Gastrocnemius medialis (tissue), 4 donors: ENCODE measurements around the gene EXOG.

Experiments
- POLR2A ChIP-seq, 2 donors: fragments of 450-650 bp; IDR thresholded peaks; one replicate each; pipeline ENCODE4 v1.6.1; 2017; ENCODE audit warnings: antibody characterized with exemption in 2 of 2, mild to moderate bottlenecking in 2 of 2, moderate library complexity in 2 of 2
- TF ChIP-seq, protein P1 (sequence below), 5 experiments: fragments of 450-650 bp in 3 of 5; fragments of 200-600 bp in 2 of 5; sonication (generic) in 2 of 5; IDR thresholded peaks in 4 of 5; conservative IDR thresholded peaks in 1 of 5; 1 replicate in 4 of 5; 2 replicates in 1 of 5; pipeline ENCODE4 v1.5.1; 2016 to 2019; ENCODE audit warnings: antibody characterized with exemption in 5 of 5, mild to moderate bottlenecking in 3 of 5, moderate library complexity in 3 of 5

DNA sequence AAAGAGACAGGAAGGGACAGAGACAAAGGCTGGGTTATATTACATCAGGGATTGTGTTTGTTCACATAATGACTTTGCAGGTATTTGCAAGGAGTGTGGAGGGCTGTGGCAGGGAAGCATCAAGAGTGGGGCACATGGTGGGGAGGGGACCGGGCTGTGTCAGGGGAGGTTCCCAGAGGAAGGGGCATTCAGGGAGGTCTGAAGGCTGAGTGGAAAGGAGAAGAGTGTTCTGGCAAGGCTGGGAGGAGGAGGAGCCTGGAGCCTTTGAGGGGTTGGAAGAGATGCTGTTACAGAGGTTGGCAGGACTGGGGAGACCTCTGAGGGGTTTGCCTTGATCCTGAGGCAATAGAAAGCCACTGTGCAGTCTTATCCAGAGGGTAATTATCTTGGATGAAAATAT, 49.4 kb downstream of the EXOG start:
- TF ChIP-seq, protein P1, sequence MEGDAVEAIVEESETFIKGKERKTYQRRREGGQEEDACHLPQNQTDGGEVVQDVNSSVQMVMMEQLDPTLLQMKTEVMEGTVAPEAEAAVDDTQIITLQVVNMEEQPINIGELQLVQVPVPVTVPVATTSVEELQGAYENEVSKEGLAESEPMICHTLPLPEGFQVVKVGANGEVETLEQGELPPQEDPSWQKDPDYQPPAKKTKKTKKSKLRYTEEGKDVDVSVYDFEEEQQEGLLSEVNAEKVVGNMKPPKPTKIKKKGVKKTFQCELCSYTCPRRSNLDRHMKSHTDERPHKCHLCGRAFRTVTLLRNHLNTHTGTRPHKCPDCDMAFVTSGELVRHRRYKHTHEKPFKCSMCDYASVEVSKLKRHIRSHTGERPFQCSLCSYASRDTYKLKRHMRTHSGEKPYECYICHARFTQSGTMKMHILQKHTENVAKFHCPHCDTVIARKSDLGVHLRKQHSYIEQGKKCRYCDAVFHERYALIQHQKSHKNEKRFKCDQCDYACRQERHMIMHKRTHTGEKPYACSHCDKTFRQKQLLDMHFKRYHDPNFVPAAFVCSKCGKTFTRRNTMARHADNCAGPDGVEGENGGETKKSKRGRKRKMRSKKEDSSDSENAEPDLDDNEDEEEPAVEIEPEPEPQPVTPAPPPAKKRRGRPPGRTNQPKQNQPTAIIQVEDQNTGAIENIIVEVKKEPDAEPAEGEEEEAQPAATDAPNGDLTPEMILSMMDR (IDR thresholded peaks at IDR 0.05 in 4 of 5, conservative IDR thresholded peaks at IDR 0.05 in 1 of 5), result no peak
- TF ChIP-seq POLR2A (IDR thresholded peaks at IDR 0.05), result no peak
